GM21515 (cell line): ENCODE measurements around the gene ULBP1.
A peak's percentile ranks its signal among the peaks of the same experiment; 100 is the strongest.
"Not testable (repeated sequence)": the region's sequence is repeated elsewhere in the genome, so short reads cannot be mapped to it uniquely, and the experiment has no call there.

Source experiments
- ATAC-seq: cut with Tn5 transposase; IDR thresholded peaks from one replicate; pipeline ENCODE4 v1.9.1; 2021; ENCODE audit not compliant: unreplicated experiment

ULBP1 gene

GRCh38 chr6:149974394-149974793 is 10.7 kb downstream of the ULBP1 start:
- not testable (repeated sequence) for ATAC-seq

GRCh38 chr6:149974825-149975224 is 11.1 kb downstream of the ULBP1 start:
- no peak for ATAC-seq

- no peak for ATAC-seq
These were observed 11.7 kb downstream of the ULBP1 start for GRCh38 chr6:149975400-149975799.

- no peak for ATAC-seq
These were observed 13.5 kb downstream of the ULBP1 start for GRCh38 chr6:149977221-149977620.

- ATAC-seq: no peak
These were observed 14.9 kb downstream of the ULBP1 start for GRCh38 chr6:149978610-149979009.

GRCh38 chr6:149979293-149979692 is 15.6 kb downstream of the ULBP1 start:
- ATAC-seq: no peak

GRCh38 chr6:149983145-149983544 is 19.4 kb downstream of the ULBP1 start:
- ATAC-seq: no peak

- ATAC-seq: no peak
These were observed 21.0 kb downstream of the ULBP1 start for GRCh38 chr6:149984773-149985172.

- no peak for ATAC-seq
These were observed 21.8 kb downstream of the ULBP1 start for GRCh38 chr6:149985481-149985937.

- no peak for ATAC-seq
These were observed 23.9 kb downstream of the ULBP1 start for GRCh38 chr6:149987602-149988107.

- ATAC-seq: no peak
These were observed 25.0 kb downstream of the ULBP1 start for GRCh38 chr6:149988550-149989346.

- no peak for ATAC-seq
These were observed 26.5 kb downstream of the ULBP1 start for GRCh38 chr6:149990212-149990660.

- no peak for ATAC-seq
These were observed 27.1 kb downstream of the ULBP1 start for GRCh38 chr6:149990661-149991471.

- ATAC-seq: not testable (repeated sequence)
These were observed 27.7 kb downstream of the ULBP1 start for GRCh38 chr6:149991472-149991795.

GRCh38 chr6:149991838-149992237 is 28.1 kb downstream of the ULBP1 start:
- ATAC-seq: no peak

GRCh38 chr6:149995235-149995750 is 31.6 kb downstream of the ULBP1 start:
- ATAC-seq: no peak

- ATAC-seq: no peak
These were observed 32.2 kb downstream of the ULBP1 start for GRCh38 chr6:149995971-149996370.

GRCh38 chr6:149999636-150000035 is 35.9 kb downstream of the ULBP1 start:
- ATAC-seq: no peak

- ATAC-seq: peak; percentile 31
These were observed 37.7 kb downstream of the ULBP1 start for GRCh38 chr6:150001295-150002008.

GRCh38 chr6:150002710-150003109 is 39.0 kb downstream of the ULBP1 start:
- ATAC-seq: no peak

GRCh38 chr6:150003599-150003998 is 39.9 kb downstream of the ULBP1 start:
- not testable (repeated sequence) for ATAC-seq
